GM23338 (cell line): ENCODE data around the gene KATNAL2. TPM values are rescaled to one million over a fixed set of nuclear protein-coding genes. Genes with fewer than 3 reads are reported as not detected.

Experiments
- ATAC-seq: fragments of 200-7000 bp; cut with Tn5 transposase; 3 replicates; pipeline ENCODE4 v1.9.1; 2020
- DNase-seq: peaks from one replicate; pipeline ENCODE4 v3.0.0-alpha.2; 2015; ENCODE audit warnings: low spot score
- H2AFZ ChIP-seq: fragments of 200-600 bp; sonication (generic); 2 replicates; pipeline ENCODE4 v1.8.0; 2016; ENCODE audit warnings: antibody characterized with exemption, mild to moderate bottlenecking, moderate library complexity
- H3F3A ChIP-seq: fragments of 200-600 bp; sonication (generic); replicated peaks from 2 replicates; pipeline ENCODE4 v1.8.0; 2017; ENCODE audit warnings: antibody characterized with exemption, mixed run types, low read depth
- H3K27ac ChIP-seq: fragments of 200-600 bp; sonication (generic); 2 replicates; pipeline ENCODE4 v1.6.1; 2016; ENCODE audit warnings: low read depth
- H3K27me3 ChIP-seq: fragments of 200-600 bp; sonication (generic); 2 replicates; pipeline ENCODE4 v1.8.0; 2016; ENCODE audit warnings: mild to moderate bottlenecking, mixed run types, moderate library complexity; ENCODE audit not compliant: insufficient read depth
- H3K36me3 ChIP-seq: fragments of 200-600 bp; sonication (generic); 2 replicates; pipeline ENCODE4 v1.8.0; 2016; ENCODE audit warnings: mild to moderate bottlenecking; ENCODE audit not compliant: insufficient read depth
- H3K4me1 ChIP-seq: fragments of 200-600 bp; sonication (generic); 2 replicates; pipeline ENCODE4 v1.8.0; 2016; ENCODE audit warnings: mild to moderate bottlenecking, moderate library complexity; ENCODE audit not compliant: insufficient read depth
- H3K4me2 ChIP-seq: fragments of 200-600 bp; sonication (generic); 2 replicates; pipeline ENCODE4 v1.7.1; 2017; ENCODE audit warnings: mixed run types
- H3K4me3 ChIP-seq: fragments of 200-600 bp; sonication (generic); 2 replicates; pipeline ENCODE4 v1.6.1; 2016; ENCODE audit warnings: mixed run types
- H3K79me2 ChIP-seq: fragments of 200-600 bp; sonication (generic); replicated peaks from 2 replicates; pipeline ENCODE4 v1.8.0; 2017; ENCODE audit warnings: mild to moderate bottlenecking; ENCODE audit not compliant: insufficient read depth
- H3K9me2 ChIP-seq: fragments of 200-600 bp; sonication (generic); 2 replicates; pipeline ENCODE4 v1.8.0; 2017; ENCODE audit not compliant: insufficient read depth
- H4K20me1 ChIP-seq: fragments of 200-600 bp; sonication (generic); replicated peaks from 2 replicates; pipeline ENCODE4 v1.8.0; 2017; ENCODE audit warnings: mild to moderate bottlenecking; ENCODE audit not compliant: insufficient read depth
- H3K27ac Mint-ChIP-seq: 2 replicates; pipeline ENCODE4 v1.8.0; 2020; ENCODE audit warnings: inconsistent platforms, mild to moderate bottlenecking, moderate library complexity, mixed read lengths
- H3K27me3 Mint-ChIP-seq: 3 replicates; pipeline ENCODE4 v1.8.0; 2022; ENCODE audit warnings: low read depth, mild to moderate bottlenecking, moderate library complexity, mixed read lengths, inconsistent platforms; ENCODE audit not compliant: insufficient read depth, poor library complexity
- H3K36me3 Mint-ChIP-seq: 3 replicates; pipeline ENCODE4 v1.8.0; 2021; ENCODE audit warnings: low read depth, mild to moderate bottlenecking, inconsistent platforms, moderate library complexity, mixed read lengths
- H3K4me1 Mint-ChIP-seq: 3 replicates; pipeline ENCODE4 v1.8.0; 2020; ENCODE audit warnings: mild to moderate bottlenecking, inconsistent platforms, mixed read lengths
- H3K4me3 Mint-ChIP-seq: 3 replicates; pipeline ENCODE4 v1.8.0; 2021; ENCODE audit warnings: moderate library complexity, mild to moderate bottlenecking, inconsistent platforms, mixed read lengths
- H3K9me3 Mint-ChIP-seq: 3 replicates; pipeline ENCODE4 v1.8.0; 2020; ENCODE audit warnings: moderate library complexity, mild to moderate bottlenecking, inconsistent platforms, mixed read lengths
- CREB1 ChIP-seq: fragments of 250-450 bp; sonication (Bioruptor Pico); IDR thresholded peaks from 2 replicates; pipeline ENCODE4 v1.5.0; 2020; ENCODE audit warnings: low read depth, mild to moderate bottlenecking, moderate library complexity
- EZH2 ChIP-seq: fragments of 200-600 bp; sonication (generic); IDR thresholded peaks from one replicate; pipeline ENCODE4 v1.8.0; 2017; ENCODE audit warnings: antibody characterized with exemption, mild to moderate bottlenecking, low read depth; ENCODE audit not compliant: unreplicated experiment
- EZH2phosphoT487 ChIP-seq: fragments of 200-600 bp; sonication (generic); IDR thresholded peaks from one replicate; pipeline ENCODE4 v1.8.1; 2018; ENCODE audit warnings: antibody characterized with exemption; ENCODE audit not compliant: unreplicated experiment
- JUNB ChIP-seq: IDR thresholded peaks from one replicate; pipeline ENCODE4 v1.6.1; 2016; ENCODE audit warnings: antibody characterized with exemption; ENCODE audit not compliant: unreplicated experiment
- NANOG ChIP-seq: IDR thresholded peaks from 2 replicates; pipeline ENCODE4 v1.6.1; 2016; ENCODE audit warnings: antibody characterized with exemption, borderline replicate concordance
- POLR2AphosphoS5 ChIP-seq: IDR thresholded peaks from 2 replicates; pipeline ENCODE4 v1.6.1; 2016; ENCODE audit warnings: antibody characterized with exemption, low read depth
- STAT1 ChIP-seq: IDR thresholded peaks from one replicate; pipeline ENCODE4 v1.6.1; 2016; ENCODE audit warnings: antibody characterized with exemption; ENCODE audit not compliant: unreplicated experiment
- ZNF114 ChIP-seq: fragments of 250-450 bp; sonication (Bioruptor Pico); IDR thresholded peaks from 2 replicates; pipeline ENCODE4 v1.5.0; 2020; ENCODE audit warnings: mild to moderate bottlenecking, moderate library complexity
- ZNF331 ChIP-seq: fragments of 250-450 bp; sonication (Bioruptor Pico); IDR thresholded peaks from 2 replicates; pipeline ENCODE4 v1.5.0; 2020; ENCODE audit warnings: low read depth, mild to moderate bottlenecking, moderate library complexity
- polyA plus RNA-seq: library from polyadenylated mRNA; unstranded; fragments of >200 nt; fragmentation: Nextera tagmentation; extraction: Ambion mirVana; gene quantifications from 2 replicates; pipeline ENCODE4 v1.2.1, GENCODE V29; 2016
- total RNA-seq: library from RNA; depleted of rRNA; stranded (reverse); fragments of >200 nt; shearing (Covaris generic); gene quantifications from 2 replicates; pipeline ENCODE4 v1.2.3, GENCODE V29; 2014
- TF ChIP-seq, protein P1 (sequence below), 2 experiments: fragments of 200-600 bp in 1 of 2; sonication (generic) in 1 of 2; conservative IDR thresholded peaks; 2 replicates each; pipeline versions ENCODE4 v1.5.1 to v1.6.1; 2016 to 2017; ENCODE audit warnings: antibody characterized with exemption in 2 of 2, low read depth in 2 of 2, mild to moderate bottlenecking in 2 of 2, moderate library complexity in 1 of 2
- TF ChIP-seq, protein P2 (sequence below): fragments of 250-450 bp; sonication (Bioruptor Pico); IDR thresholded peaks from 2 replicates; pipeline ENCODE4 v1.5.0; 2020; ENCODE audit warnings: mild to moderate bottlenecking, moderate library complexity
- TF ChIP-seq, protein P3 (sequence below): IDR thresholded peaks from 2 replicates; pipeline ENCODE4 v1.6.1; 2016; ENCODE audit warnings: antibody characterized with exemption
- TF ChIP-seq, protein P4 (sequence below): IDR thresholded peaks from one replicate; pipeline ENCODE4 v1.6.1; 2018; ENCODE audit warnings: antibody characterized with exemption; ENCODE audit not compliant: unreplicated experiment

KATNAL2 gene
- total and polyA plus RNA-seq, 2 experiments from 2014 or later, result 11.8 TPM

DNA sequence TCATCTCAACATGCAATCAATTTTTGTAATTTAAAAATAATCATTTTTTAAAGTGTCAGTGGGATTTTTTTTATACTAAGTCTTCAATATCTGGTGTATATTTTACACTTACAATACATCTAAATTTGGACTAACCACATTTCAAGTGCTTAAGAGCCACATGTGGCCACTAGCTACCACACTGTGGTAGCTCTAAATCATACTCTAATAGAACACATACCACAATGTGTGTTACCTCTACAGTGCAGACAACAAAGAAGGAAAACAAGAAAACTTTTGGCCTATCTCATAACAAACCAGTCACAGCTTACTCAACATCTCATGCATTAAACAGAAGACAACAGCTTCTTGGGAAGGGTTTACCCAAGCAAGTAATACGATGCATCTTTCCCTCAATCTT is 24.6 kb upstream of the KATNAL2 start:
- TF ChIP-seq, protein P1, sequence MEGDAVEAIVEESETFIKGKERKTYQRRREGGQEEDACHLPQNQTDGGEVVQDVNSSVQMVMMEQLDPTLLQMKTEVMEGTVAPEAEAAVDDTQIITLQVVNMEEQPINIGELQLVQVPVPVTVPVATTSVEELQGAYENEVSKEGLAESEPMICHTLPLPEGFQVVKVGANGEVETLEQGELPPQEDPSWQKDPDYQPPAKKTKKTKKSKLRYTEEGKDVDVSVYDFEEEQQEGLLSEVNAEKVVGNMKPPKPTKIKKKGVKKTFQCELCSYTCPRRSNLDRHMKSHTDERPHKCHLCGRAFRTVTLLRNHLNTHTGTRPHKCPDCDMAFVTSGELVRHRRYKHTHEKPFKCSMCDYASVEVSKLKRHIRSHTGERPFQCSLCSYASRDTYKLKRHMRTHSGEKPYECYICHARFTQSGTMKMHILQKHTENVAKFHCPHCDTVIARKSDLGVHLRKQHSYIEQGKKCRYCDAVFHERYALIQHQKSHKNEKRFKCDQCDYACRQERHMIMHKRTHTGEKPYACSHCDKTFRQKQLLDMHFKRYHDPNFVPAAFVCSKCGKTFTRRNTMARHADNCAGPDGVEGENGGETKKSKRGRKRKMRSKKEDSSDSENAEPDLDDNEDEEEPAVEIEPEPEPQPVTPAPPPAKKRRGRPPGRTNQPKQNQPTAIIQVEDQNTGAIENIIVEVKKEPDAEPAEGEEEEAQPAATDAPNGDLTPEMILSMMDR (conservative IDR thresholded peaks at IDR 0.05; ENCODE audit: low read depth in 2 of 2), result no peak
- TF ChIP-seq POLR2AphosphoS5 (no peak), ZNF331 (CRISPR knock-in tag) (no peak), NANOG (no peak), STAT1 (no peak), ZNF114 (CRISPR knock-in tag) (no peak), CREB1 (no peak), EZH2phosphoT487 (no peak), JUNB (no peak), EZH2 (no peak)
- TF ChIP-seq, protein P2, sequence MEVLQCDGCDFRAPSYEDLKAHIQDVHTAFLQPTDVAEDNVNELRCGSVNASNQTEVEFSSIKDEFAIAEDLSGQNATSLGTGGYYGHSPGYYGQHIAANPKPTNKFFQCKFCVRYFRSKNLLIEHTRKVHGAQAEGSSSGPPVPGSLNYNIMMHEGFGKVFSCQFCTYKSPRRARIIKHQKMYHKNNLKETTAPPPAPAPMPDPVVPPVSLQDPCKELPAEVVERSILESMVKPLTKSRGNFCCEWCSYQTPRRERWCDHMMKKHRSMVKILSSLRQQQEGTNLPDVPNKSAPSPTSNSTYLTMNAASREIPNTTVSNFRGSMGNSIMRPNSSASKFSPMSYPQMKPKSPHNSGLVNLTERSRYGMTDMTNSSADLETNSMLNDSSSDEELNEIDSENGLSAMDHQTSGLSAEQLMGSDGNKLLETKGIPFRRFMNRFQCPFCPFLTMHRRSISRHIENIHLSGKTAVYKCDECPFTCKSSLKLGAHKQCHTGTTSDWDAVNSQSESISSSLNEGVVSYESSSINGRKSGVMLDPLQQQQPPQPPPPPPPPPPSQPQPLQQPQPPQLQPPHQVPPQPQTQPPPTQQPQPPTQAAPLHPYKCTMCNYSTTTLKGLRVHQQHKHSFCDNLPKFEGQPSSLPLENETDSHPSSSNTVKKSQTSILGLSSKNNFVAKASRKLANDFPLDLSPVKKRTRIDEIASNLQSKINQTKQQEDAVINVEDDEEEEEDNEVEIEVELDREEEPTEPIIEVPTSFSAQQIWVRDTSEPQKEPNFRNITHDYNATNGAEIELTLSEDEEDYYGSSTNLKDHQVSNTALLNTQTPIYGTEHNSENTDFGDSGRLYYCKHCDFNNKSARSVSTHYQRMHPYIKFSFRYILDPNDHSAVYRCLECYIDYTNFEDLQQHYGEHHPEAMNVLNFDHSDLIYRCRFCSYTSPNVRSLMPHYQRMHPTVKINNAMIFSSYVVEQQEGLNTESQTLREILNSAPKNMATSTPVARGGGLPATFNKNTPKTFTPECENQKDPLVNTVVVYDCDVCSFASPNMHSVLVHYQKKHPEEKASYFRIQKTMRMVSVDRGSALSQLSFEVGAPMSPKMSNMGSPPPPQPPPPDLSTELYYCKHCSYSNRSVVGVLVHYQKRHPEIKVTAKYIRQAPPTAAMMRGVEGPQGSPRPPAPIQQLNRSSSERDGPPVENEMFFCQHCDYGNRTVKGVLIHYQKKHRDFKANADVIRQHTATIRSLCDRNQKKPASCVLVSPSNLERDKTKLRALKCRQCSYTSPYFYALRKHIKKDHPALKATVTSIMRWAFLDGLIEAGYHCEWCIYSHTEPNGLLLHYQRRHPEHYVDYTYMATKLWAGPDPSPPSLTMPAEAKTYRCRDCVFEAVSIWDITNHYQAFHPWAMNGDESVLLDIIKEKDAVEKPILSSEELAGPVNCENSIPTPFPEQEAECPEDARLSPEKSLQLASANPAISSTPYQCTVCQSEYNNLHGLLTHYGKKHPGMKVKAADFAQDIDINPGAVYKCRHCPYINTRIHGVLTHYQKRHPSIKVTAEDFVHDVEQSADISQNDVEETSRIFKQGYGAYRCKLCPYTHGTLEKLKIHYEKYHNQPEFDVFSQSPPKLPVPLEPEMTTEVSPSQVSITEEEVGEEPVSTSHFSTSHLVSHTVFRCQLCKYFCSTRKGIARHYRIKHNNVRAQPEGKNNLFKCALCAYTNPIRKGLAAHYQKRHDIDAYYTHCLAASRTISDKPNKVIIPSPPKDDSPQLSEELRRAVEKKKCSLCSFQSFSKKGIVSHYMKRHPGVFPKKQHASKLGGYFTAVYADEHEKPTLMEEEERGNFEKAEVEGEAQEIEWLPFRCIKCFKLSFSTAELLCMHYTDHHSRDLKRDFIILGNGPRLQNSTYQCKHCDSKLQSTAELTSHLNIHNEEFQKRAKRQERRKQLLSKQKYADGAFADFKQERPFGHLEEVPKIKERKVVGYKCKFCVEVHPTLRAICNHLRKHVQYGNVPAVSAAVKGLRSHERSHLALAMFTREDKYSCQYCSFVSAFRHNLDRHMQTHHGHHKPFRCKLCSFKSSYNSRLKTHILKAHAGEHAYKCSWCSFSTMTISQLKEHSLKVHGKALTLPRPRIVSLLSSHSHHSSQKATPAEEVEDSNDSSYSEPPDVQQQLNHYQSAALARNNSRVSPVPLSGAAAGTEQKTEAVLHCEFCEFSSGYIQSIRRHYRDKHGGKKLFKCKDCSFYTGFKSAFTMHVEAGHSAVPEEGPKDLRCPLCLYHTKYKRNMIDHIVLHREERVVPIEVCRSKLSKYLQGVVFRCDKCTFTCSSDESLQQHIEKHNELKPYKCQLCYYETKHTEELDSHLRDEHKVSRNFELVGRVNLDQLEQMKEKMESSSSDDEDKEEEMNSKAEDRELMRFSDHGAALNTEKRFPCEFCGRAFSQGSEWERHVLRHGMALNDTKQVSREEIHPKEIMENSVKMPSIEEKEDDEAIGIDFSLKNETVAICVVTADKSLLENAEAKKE (CRISPR knock-in tag), result no peak
- TF ChIP-seq, protein P3, sequence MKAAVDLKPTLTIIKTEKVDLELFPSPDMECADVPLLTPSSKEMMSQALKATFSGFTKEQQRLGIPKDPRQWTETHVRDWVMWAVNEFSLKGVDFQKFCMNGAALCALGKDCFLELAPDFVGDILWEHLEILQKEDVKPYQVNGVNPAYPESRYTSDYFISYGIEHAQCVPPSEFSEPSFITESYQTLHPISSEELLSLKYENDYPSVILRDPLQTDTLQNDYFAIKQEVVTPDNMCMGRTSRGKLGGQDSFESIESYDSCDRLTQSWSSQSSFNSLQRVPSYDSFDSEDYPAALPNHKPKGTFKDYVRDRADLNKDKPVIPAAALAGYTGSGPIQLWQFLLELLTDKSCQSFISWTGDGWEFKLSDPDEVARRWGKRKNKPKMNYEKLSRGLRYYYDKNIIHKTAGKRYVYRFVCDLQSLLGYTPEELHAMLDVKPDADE, result no peak
- TF ChIP-seq, protein P4, sequence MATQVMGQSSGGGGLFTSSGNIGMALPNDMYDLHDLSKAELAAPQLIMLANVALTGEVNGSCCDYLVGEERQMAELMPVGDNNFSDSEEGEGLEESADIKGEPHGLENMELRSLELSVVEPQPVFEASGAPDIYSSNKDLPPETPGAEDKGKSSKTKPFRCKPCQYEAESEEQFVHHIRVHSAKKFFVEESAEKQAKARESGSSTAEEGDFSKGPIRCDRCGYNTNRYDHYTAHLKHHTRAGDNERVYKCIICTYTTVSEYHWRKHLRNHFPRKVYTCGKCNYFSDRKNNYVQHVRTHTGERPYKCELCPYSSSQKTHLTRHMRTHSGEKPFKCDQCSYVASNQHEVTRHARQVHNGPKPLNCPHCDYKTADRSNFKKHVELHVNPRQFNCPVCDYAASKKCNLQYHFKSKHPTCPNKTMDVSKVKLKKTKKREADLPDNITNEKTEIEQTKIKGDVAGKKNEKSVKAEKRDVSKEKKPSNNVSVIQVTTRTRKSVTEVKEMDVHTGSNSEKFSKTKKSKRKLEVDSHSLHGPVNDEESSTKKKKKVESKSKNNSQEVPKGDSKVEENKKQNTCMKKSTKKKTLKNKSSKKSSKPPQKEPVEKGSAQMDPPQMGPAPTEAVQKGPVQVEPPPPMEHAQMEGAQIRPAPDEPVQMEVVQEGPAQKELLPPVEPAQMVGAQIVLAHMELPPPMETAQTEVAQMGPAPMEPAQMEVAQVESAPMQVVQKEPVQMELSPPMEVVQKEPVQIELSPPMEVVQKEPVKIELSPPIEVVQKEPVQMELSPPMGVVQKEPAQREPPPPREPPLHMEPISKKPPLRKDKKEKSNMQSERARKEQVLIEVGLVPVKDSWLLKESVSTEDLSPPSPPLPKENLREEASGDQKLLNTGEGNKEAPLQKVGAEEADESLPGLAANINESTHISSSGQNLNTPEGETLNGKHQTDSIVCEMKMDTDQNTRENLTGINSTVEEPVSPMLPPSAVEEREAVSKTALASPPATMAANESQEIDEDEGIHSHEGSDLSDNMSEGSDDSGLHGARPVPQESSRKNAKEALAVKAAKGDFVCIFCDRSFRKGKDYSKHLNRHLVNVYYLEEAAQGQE, result no peak
- Histone ChIP-seq H3K27me3 (no peaks in the 10 kb centered on the region), H3K36me3 (peaks cover 22% of the 10 kb centered on the region), H4K20me1 (0 out of 2 replicates have a peak, but pooled peaks cover 11% of the 10 kb centered on the region), H3K4me1 (peaks cover 14% of the 10 kb centered on the region), H3K4me3 (no peak overlapping the region), H3K4me2 (no peak overlapping the region), H3K27ac (no peak overlapping the region), H3F3A (no peaks in the 10 kb centered on the region), H3K9me2 (no peaks in the 10 kb centered on the region), H3K79me2 (peaks cover 100% of the 10 kb centered on the region), H2AFZ (no peak overlapping the region)
- H3K4me3 Mint-ChIP-seq, result no peak overlapping the region
- H3K27ac Mint-ChIP-seq, result peak overlapping the region; percentile 53; the same call in 1 of the 2 replicates
- DNase-seq, result no peak
- peaks cover 31% of the 10 kb centered on the region for H3K9me3 Mint-ChIP-seq
- no peak for ATAC-seq
- peaks cover 18% of the 10 kb centered on the region for H3K4me1 Mint-ChIP-seq
- H3K36me3 Mint-ChIP-seq, result peaks cover 59% of the 10 kb centered on the region
- peaks cover under 1% of the 10 kb centered on the region for H3K27me3 Mint-ChIP-seq
